VCaP (cell line): Measurements from ENCODE around the gene STAT5B.
"Not testable (repeated sequence)": the region's sequence is repeated elsewhere in the genome, so short reads cannot be mapped to it uniquely, and the experiment has no call there.

Source experiments
- H3K27ac ChIP-seq: fragments of 450-650 bp; 2 replicates; pipeline ENCODE4 v1.5.1; 2017
- CTCF ChIP-seq: fragments of 450-650 bp; conservative IDR thresholded peaks from 2 replicates; pipeline ENCODE4 v1.5.1; 2017; ENCODE audit warnings: mild to moderate bottlenecking, moderate library complexity

Gene STAT5B

GRCh38 chr17:42276359-42276608 is at the start of gene STAT5B:
Gene STAT5B (minus strand): TSS chr17:42276391. CDS start chr17:42232127, 44,264 bp downstream.
- peak within 1 kb of the TSS; percentile 77 for H3K27ac ChIP-seq
- TF ChIP-seq CTCF = no peak

- H3K27ac ChIP-seq = no peak overlapping the region
- TF ChIP-seq CTCF = no peak
These were observed 48.8 kb upstream of the STAT5B start for GRCh38 chr17:42325026-42325425.

GRCh38 chr17:42323268-42323773 is 47.1 kb upstream of the STAT5B start:
- no peak overlapping the region for H3K27ac ChIP-seq
- no peak for TF ChIP-seq CTCF

GRCh38 chr17:42322382-42323267 is 46.4 kb upstream of the STAT5B start:
- TF ChIP-seq CTCF = peak; percentile 92
- H3K27ac ChIP-seq = no peak overlapping the region

GRCh38 chr17:42321555-42321954 is 45.4 kb upstream of the STAT5B start:
- no peak for TF ChIP-seq CTCF
- H3K27ac ChIP-seq = no peak overlapping the region

GRCh38 chr17:42317967-42318366 is 41.8 kb upstream of the STAT5B start:
- not testable (repeated sequence) for H3K27ac ChIP-seq

- H3K27ac ChIP-seq = no peak overlapping the region
- TF ChIP-seq CTCF = no peak
These were observed 41.2 kb upstream of the STAT5B start for GRCh38 chr17:42317266-42317845.

GRCh38 chr17:42316755-42317154 is 40.6 kb upstream of the STAT5B start:
- TF ChIP-seq CTCF = no peak
- H3K27ac ChIP-seq = no peak overlapping the region
